Measurements from ENCODE around the gene ECD.
A peak's percentile ranks its signal among the peaks of the same experiment; 100 is the strongest.

The ECD gene

DNA sequence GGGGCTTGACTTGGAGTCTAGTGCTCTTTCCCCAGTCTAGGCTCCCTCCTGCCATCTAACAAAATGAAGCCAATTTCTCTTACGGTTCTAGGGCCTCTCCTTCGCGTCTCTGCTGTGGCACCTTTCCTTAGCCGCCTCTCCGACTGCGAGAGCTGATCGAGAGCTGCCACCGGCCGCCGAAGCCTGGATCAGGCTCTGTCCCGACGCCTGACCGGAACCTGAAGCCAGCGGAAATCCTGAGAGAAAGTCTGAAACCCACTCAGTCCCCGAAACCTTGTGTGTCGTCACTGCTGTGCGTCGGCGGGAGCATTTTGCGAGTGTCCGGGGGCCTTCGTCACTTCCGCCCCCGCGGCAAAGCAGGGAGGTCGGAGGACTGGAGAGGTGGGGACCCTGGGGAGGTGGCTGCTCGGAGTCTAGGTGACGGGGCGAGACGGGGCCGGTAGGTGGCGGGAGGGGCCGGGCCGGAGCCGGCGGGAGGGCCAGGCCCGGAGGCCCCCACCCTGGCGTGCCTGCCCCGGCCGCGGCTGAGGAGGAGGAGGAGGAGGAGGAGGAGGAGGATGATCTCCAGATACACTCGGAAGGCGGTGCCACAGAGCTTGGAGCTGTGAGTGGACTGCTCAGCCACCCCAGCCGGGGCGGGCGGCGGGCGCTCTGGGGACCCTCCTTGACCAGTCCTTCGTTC lies at the start of gene ECD, which contains the start of gene FAM149B1:
TSS of gene ECD (minus strand) at position 226 of the 682 bp plus-strand sequence. CDS start 4,071 bp downstream, outside the sequence.
TSS of gene FAM149B1 (plus strand) at position 337 of the 682 bp plus-strand sequence. CDS start at position 558, 221 bp downstream.
- DNase-seq, result peak; percentile 93

DNA sequence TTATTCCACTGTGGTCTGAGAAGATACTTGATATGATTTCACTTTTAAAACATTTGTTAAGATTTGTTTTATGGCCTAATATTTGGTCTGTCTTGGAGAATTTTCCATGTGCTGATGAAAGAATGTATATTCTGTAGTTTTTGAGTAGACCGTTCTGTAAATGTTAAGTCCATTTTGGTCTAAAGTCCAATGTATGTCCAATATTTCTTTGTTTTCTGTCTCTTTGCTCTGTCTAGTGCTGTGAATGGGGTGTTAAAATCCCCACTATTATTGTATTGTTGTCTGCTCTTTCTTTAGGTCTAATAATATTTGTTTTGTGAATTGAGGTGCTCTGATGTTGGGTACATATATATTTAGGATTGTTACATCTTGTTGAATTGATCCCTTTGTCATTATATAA lies 47.9 kb upstream of the ECD start:
- no peak for DNase-seq

DNA sequence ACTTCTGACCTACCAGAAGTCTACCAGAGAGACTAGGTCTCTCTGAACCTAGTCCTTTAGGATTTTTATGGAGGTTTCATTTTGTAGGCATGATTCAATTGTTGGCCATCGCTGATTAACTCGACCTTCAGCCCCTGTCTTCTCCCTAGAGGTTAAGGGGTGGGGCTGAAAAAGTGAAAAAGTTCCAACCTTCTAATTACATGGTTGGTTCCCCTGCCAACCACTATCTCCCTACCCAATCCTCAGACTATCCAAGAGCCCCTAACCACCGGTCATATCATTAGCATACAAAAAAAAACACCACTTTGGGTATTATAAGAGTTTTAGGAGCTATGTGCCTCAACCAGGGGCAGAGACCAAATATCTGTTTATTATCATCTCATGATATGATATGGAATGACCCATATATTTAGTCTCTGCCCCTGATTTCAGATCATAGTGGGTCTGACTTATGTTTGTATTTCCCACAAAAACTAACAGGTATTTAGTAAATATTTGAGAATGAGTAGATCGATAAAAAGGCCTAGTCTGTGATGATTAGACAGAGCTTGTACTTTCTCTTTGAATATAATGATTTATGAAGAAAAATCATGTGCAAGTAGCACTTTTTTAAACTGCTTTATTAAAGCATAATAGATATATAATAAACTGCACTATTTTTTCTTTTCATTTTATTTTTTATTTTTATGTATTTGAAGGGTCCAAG lies 43.5 kb upstream of the ECD start:
- no peak for DNase-seq

DNA sequence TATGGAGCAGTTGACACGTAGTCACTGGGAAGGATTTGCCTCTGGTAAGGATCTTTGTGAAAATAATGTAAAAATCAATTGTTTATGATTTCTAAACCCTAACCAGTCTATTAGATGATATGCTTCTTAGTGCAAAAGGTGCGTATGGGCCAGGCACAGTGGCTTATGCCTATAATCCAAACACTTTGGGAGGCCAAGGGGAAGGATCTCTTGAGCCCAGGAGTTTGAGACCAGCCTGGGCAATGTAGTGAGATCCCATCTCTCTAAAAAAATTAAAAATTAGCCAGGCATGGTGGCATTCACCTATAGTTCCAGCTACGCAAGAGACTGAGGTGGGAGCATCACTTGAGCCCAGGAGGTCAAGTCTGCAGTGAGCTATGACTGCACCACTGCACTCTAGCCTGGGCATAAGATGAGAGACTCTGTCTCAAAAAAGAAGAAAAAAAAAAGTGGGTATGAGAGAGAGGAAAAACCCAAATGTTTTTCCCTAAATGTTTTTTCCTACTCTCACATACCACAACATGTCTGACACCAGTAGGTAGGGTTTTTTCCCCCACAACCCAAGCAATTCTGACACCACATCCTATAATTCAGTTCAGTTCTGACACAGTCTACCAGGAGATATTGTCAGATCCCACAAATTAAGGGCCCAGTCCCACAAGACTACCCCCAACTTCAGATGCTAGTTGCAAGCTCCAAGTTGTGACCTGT lies 42.7 kb upstream of the ECD start:
- DNase-seq, result no peak

DNA sequence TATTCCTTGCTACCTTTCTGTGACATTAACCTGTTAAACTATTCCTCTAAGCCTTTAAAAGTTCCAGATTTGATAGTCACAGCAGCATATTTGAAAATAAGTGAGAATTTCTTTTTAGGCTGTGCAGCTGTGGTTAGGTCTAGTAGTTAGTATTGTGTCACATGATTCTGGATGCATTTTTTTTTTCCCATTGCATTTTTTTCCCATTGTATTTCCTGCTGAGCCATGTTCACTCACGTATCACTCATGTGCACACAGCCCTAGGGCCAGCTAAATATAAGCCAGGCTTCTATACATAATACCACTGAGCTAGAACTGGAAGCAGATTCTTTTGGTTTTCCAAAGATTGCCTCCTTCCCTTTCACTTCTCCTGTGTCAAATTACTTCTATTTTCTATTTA lies 41.9 kb upstream of the ECD start:
- DNase-seq, result no peak

DNA sequence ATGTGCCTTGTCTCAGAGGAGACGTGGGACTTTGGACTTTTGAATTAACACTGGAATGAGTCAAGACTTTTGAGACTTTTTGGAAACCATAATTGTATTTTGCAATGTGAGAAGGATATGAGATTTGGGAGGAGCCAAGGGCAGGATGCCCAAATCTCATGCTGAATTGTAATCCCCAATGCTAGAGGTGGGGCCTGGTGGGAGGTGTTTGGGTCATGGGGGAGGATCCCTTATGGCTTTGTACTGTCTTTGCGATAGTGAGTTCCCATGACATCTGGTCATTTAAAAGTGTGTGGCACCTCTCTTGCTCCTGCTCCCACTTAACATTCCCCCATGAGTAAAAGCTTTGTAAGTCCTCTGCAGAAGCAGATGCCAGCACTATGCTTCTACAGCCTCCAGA lies 40.1 kb upstream of the ECD start:
- DNase-seq, result no peak

DNA sequence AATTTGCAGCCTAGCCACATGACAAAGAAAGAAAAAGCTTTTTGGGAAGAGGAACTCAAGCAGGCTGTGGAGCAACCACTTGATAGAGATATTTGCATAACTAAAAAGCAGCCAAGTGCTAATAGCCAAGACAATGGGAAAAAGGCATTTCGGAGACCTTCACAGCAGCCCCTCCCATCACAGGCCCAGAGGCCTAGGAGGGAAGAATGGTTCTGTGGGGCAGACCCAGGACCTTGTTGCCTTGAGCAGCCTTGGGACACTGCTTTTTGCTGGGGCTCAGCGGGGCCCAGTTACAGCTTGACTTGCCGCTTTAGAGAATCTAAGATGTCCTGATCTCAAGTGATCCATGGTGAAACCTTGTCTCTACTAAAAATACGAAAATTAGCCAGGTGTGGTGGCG lies 38.6 kb upstream of the ECD start:
- no peak for DNase-seq

DNA sequence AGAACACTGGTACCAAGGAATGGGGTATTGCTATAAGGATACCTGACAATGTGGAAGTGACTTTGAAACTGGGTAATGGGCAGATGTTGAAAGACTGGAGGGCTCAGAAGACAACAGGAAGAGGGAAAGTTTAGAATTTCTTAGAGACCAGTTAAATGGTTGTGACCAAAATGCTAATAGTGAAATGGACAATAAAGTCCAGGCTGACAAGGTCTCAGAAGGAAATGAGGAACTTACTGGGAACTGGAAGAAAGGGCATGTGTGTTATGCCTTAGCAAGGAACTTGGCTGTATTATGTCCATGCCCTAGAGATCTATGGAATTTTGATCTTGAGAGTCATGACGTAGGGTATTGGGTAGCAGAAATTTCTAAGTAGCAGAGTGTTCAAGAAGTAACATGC lies 38.1 kb upstream of the ECD start:
- no peak for DNase-seq

DNA sequence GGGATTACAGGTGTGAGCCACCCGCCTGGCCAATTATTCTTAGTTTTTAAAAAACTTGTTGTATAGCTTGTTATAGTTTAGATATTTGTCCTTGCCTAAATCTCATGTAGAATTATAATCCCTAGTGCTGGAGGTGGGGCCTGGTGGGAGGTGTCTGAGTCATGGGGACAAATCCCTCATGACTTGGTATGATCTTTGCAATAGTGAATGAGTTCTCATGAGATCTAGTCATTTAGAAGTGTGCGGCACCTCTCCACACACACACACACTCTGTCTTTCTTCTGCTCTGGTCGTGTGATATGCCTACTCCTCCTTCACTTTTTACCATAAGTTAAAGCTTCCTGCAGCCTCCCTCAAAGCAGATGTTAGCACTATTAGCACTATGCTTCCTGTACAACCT lies 37.3 kb upstream of the ECD start:
- no peak for DNase-seq

DNA sequence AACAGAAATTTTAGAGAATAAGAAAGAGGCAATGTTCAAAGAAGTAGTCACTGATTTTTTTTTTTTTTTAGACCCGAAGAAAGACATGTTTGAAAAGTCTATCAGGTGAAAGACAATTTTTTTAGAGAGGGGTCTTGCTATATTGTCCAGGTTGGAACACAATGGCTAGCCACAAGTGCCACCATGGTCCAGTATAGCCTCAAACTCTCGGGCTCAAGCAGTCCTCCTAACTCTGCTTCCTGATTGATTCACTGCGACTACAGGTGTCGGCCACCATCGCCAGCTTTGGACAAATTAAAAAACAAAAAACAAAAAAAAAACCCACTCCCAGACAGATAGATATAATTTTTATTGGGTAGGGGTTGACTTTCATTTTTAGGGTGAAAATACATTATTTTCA lies 22.4 kb upstream of the ECD start:
- DNase-seq, result no peak

DNA sequence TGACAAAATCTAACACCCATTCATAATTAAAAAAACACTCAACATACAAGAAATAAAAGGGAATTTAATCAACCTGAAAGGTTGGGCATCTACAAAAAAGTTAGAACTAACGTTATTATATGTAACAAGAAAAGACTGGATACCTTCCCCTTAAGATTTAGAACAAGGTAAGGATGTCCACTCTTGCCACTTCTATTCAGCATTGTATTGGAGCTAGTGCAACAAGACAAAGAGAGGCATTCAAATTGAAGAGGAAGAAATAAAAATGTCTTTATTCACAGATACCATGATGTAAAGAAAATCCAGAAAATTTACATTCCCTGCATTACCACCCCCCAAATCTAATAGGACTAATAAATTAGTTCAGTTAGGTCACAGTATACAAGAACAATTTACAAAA lies 18.5 kb upstream of the ECD start:
- no peak for DNase-seq

DNA sequence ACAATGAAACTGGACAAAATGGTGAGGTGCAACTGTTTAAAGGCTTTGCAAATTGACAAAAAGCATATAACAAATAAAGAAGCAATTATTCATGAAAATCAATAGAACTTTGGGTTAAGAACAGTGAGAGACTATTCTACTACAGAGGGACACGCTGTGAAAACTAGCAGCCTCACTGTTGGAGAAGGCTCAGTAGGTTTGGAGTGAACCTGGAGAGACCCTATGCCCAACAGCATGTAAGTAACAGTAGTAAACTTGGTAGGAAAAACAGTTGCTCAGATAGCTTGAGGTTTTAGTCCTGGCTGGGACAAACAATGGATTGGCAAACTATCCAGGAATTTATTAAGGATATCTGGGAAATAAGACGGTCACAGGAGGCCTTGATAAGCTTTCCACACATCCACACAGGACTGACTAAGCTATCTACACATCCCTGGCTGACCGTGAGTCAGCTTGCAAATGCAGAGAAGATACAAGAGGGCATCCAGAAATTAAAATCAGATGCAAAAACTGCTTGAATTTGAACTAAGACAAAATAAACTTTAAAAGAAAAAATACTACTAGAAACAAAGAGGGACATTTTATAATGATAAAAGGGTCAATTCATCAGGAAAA lies 16.0 kb upstream of the ECD start:
- no peak for DNase-seq

DNA sequence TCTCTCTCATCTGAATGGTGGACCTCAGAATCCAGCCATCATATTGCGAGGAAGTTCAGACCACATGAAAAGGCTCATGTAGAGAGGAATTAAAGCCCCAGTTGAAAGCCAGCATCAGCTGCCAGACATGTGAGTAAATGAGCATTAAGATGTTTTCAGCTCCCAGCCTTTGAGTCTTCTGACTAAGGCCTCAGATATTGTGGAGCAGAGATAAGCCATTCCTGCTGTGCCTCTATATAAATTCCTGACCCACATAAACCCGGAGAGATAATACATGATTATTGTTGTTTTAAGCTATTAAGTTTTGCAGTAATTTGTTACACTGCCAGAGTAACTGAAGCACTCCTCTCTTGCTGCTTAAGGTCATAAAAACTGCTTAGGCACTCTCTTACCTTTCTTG lies 14.8 kb upstream of the ECD start:
- DNase-seq, result no peak

DNA sequence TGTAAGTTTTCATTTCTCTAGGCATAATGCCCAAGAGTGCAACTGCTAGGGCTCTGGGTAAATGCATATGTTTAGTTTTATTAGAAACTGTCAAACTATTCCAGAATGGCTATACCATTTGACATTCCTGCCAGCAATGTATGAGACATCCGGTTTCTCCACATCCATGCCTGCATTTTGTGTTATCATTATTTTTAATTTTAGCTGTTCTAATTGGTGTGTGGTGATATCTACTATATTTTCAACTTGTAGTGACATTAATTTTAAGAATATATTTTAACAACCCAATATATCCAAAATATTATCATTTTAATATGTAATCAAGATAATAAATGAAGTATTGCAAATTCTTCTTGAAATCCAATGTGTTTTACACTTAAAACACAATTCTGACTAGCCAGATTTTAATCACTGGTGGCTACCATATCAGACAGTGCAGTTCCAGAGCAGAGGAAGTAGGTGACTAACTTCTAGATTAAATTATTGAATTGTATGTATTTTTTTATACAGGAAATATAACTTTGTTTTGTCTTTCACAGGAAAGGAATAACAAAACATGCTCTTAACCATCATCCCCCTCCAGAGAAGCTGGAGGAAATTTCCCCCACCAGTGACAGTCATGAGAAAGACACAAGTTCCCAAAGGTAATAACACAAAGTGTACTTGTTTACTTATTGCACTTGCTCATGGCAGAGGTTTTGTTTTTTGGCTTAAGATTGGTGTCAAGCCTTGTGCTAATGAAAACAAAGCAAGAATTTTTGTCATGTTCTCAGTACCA lies 6.5 kb upstream of the ECD start:
- no peak for DNase-seq

DNA sequence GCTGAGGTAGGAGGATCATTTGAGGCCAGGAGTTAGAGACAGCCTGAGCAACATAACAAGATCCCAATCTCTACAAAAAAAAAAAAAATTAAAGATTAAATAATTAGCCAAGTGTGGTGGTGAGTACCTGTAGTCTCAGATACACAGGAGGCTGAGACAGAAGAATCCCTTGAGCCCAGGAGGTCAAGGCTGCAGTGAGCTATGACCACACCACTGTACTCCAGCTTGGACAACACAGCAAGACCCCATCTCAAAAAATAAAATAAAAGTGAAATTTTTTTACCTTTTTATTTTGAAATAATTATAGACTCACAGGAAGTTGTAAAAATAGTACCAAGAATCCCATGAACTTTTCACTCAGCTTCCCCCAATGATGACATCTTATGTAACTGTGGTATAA lies 5.1 kb upstream of the ECD start:
- DNase-seq, result no peak

DNA sequence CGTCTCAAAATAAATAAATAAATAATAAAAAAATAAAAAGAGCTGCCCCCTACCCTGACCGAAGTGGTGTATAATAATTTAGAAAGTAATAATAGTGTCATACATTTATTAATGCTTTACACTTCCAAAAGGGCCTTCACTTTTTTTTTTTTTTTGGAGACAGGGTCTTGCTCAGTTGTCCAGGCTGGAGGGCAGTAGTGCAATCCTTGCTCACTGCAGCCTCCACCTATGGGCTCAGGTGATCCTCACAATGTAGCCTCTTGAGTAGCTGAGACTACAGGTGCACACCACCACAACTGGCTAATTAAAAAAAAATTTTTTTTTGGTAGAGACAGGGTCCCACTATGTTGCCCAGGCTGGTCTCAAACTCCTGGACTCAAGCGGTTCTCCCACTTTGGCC lies 1.5 kb upstream of the ECD start:
- DNase-seq, result no peak

DNA sequence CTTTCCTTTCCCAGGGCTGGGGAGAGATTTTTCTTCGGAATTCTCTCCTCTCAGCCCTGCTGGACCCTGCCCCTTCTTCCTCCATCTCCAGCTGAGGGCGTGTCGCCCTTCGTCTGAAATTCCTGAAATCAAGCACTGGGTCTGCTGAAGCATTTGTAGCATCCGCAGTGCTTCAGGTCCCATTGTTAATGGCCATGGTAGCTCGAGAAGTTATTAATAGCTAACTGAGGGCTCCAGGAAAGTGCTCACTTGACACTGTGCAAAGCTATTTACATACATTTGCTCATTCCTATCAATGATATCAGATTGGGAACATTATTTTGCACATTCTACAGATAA lies 626 bp upstream of the ECD start:
- DNase-seq, result no peak

DNA sequence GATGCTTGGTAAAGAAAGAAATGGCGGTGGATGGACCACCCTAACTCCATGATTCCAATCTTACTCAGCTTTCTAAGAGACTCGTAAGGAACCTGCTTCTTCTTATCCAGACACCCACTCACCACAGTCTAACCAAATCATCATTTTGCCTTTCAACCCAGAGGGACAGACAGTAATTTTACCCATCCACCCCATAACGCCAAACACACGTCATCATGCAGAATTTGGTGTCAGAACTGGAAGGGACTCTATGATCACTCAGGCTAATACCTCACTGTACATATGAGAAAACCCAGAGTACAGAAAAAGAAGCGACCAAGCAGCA lies 388 bp downstream of the ECD start:
- peak; percentile 54 for DNase-seq

DNA sequence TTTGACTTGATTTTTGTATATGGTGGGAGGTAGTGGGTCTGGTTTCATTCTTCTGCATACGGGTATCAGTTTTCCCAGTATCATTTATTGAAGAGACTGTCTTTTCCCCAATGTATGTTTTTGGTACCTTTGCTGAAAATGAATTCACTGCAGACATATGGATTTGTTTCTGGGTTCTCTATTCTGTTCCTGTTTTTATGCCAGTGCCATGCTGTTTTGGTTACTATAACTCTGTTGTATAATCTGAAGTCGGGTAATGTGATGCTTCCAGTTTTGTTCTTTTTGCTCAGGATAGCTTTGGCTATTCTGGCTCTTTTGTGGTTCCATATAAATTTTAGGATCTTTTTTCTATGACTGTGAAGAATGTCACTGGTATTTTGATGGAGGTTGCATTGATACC lies 836 bp downstream of the ECD start:
- no peak for DNase-seq

DNA sequence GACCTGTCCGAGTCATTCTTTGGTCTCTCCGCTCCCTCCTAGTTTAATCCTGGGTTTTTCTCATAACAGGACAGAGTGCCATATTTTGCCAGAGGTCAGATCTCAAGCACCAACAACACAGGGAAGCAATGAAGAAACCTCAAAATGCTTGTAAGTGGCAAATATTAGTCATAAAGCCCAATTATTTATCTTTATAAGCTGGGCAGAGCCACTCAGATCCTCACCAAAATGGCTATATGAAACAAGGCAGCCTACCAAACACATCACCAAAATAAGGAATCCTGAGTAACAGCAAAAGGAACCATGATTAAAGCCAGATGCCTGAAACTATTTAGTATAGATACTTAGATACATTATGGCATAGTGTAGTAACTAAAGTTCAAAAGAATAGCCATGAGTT lies 4.7 kb downstream of the ECD start:
- no peak for DNase-seq

DNA sequence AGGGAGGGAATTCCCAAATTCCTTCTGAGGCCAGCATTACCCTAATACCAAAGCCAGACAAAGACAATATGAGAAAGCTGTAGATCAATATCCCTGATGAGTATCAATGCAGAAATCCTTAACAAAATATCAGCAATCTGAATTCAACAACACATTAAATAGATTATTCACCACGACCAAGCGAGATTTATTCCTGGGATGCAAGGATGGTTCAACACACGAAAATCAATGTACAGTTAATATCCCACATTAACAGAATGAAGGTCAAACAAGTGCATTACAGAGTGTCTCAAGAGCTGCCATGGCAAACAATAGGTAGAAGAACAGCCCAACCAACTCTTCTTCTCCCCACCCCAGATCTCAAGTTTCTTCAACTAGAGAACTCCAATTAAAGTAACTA lies 6.1 kb downstream of the ECD start:
- DNase-seq, result no peak

DNA sequence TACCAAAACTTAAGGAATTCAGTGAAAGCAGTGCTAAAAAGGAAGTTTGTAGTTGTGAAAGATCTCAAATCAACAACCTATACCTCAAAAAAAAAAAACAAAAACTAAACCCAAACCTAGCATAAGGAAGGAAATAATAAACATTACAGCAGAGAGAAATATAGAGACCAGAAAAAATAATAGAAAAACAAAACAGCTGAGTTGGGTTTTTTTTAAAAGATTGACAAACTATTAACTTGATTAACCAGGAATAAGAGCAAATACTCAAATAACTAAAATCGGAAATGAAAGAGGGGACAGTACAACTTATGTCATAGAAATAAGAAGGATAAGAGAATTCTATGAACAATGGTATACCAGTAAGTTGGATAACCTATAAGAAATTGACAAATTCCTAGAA lies 6.7 kb downstream of the ECD start:
- DNase-seq, result no peak

DNA sequence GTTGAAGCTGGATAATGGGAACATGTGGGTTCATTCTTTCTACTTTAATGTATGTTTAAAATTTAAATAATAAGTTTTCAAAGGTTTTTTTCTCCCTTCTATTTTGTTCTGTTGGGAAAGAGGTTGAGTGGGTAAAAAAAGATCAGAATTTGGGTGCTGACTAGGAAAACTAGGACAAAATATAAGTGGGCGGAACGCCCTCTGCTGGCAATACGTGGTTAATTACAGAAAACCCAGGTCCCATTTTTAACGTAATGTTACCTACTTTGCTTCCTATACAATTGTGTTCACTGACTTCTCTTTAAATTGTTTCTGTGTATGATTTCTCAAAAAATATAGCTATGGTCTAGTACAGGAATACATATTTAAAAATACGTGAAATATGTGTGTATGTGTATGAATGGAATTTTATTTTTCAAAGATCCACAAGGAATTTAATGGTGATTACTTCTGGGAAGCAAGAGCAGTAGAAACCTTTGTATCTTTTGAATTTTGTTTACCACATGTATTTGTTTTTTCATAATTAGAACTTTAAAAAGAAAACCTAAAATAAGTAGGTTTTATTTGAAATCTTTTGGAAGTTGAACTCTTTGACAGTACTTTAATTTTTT lies 8.7 kb downstream of the ECD start:
- peak; percentile 73 for DNase-seq

Data from CD4-positive, alpha-beta T cell treated with Interleukin-17A for 1 hour (primary cell).